HG03442 (cell line): Measurements from ENCODE around the gene GIT1.
A peak's percentile ranks its signal among the peaks of the same experiment; 100 is the strongest.

Experiments used
- ATAC-seq: cut with Tn5 transposase; IDR thresholded peaks from one replicate; pipeline ENCODE4 v1.9.1; 2021; ENCODE audit warnings: mild to moderate bottlenecking, moderate library complexity; ENCODE audit not compliant: unreplicated experiment

The GIT1 gene

DNA sequence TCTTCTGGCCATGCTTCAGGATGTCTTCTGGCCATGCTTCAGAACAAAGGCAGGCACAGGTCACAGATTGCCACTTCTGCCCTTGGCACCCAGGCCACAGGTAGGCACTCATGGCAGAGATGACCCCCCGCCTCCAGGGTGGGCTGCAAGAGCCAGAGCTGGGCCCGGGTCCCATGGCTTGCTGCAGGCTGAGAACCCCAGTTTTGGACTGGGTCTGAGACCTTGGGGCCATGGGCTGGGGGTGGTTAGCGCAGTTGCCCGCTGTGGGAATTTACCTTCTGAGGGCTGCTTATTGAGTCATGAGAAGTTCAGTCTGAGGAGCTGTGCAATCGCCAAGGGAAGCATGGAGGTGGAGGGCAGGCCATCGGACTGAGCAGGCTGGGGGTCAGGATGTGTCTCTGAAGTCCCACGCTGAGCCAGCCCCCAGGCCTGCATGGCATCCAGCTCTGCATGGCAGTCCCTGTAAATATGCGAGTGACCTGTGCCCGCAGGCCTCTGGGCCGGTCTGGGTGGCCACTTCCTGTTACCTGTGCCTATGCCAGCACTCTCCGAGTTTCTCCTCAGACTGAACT lies 5.2 kb upstream of the GIT1 start:
- no peak for ATAC-seq

DNA sequence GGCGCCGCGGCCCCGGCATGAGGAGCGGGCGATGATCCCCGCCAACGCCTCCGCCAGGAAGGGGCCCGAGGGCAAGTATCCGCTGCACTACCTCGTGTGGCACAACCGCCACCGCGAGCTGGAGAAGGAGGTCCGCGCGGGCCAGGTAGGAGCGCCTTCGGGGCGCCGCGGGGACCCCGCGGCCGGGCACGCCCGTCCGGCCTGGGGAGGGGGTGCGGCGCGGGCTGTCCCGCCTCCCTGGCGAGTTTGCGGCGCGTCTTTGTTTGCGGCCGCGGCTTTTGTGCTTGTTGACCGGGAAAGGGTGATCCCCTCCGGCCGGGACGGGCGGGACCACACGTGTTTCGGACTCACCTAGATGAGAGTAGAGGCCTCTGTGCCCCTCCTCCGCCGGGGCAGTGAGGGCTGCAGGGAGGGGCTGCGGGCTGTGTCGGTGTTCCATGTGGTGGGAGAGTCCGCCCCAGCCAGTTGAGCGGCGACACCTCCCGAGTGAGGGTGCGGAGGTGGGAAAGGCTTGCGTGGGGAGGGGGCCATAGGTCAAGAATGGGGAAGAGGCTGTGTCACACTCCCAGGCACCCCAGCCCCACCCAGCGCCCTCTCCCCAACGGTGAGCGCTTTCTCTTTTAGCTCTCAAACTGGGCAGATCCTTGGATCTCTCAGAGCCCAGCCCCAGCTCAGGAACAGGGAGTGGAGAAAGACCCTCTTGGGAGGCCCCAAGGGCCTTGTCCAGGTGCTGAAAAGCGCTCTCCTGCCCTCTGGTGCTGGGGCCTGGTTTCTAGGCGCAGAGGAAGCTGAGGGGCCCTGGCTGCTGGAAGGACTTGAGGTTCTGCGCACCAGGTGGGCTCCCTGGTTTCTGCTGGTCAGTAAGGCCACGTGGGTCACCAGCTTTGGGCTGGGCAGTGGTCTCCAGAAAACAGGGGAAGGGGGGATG lies 4.4 kb upstream of the GIT1 start:
- ATAC-seq, result no peak

DNA sequence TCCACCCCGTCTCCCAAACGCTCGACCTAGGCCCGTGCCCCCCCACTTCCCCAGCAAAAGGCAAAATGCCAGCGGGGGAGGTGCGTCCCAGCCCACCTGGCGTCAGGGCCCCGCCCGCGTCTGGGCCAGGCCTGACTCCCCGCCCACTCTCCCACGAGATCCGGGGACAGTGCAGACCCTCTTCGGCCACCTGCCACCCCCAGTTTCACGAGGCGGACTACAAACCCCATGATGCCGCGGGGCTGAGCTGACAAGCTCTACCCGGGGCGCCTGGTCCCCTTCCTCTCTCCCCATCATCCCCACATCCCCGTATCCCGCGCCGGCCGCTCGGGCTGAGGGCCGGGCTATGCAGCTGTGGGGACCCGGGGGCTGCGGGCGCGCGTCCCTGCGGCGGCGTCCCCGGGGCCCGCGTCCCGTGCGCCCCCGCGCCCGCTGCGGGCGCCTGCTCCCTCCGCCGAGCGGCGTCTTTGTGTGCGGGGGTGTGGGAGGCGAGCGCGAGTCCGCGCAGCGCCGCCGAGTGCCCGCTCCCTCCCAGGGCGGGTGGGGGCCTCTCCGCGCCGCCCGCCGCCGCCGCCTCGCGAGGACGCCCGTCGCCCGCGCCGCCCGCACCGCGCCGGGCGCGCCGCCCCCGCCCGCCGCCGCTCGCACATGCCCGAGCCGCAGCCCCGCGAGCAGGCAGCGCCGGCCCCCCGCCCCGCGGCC lies 3.6 kb upstream of the GIT1 start, which contains the start of gene ANKRD13B:
TSS of gene ANKRD13B (plus strand) at position 283 of the 702 bp plus-strand sequence. CDS start 490 bp downstream, outside the sequence.
- no peak for ATAC-seq

DNA sequence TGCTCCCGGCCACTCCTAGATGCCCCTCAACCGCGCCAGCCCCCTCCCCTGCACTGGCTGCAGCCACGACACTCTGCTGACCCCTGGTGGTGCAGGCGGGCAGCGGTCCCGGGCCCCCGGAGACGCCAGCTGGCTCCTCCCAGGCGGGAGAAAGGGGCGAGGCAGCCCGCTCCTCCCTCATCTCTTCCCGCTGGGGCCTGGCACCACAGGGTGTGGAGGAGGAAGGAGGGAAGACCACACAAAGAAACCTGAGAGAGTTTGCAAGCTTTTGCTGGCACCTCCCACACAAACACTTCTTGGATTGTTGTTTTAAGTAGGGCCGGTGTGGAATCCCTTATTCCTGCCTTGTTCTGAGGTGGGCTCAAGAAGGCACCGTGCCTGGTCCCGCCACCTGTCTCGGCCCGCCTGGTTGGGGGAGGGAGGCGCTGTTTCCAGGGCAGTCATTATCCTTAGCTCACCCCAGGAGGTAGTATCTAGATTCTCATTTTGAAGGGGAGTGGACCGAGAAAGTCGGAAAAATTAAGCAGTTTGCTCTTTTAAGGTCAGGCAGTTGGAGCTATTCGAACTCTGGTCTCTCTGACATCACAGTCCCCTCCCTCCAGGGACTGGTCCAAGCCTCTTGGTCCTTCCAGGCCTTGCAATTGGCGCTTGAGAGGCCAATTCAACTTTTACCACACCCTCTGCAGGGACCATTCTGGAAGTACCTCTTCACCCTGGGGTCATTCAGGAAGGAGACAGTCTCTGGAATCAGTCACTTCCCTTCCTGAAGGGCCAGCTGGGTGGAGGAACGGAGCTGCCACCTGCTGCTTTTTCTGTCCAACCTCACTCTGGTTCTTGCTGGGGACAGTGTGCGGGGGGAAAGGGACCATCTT lies 2.5 kb upstream of the GIT1 start:
- no peak for ATAC-seq

DNA sequence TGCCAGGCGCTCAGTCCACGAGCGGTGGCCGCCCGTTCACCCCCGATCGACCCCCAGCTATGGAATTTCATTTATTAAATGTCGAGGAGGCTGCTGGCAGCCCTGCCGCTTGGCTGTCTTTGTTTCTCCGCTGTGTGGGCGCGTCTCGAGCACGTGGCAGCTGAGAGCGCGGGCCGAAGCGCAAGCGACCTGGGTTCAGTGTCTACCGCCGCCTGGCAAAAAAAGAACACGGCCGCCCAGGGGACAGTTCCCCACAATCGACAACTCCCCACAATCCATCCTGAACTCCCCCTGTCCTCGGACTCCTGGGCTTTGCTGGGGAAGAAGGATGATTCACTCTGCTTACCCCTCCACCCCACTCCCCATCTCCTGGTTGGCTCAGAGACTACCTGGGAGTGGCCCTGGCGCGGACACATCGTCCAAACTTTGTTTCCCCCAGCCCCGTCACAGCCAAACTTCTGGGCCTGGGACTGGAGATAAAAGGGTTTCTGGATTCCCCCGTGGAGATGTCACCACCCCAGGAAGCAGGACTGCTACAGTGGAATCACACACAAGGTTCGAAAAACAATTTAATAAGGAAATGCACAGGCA lies 1.8 kb upstream of the GIT1 start:
- ATAC-seq, result no peak

DNA sequence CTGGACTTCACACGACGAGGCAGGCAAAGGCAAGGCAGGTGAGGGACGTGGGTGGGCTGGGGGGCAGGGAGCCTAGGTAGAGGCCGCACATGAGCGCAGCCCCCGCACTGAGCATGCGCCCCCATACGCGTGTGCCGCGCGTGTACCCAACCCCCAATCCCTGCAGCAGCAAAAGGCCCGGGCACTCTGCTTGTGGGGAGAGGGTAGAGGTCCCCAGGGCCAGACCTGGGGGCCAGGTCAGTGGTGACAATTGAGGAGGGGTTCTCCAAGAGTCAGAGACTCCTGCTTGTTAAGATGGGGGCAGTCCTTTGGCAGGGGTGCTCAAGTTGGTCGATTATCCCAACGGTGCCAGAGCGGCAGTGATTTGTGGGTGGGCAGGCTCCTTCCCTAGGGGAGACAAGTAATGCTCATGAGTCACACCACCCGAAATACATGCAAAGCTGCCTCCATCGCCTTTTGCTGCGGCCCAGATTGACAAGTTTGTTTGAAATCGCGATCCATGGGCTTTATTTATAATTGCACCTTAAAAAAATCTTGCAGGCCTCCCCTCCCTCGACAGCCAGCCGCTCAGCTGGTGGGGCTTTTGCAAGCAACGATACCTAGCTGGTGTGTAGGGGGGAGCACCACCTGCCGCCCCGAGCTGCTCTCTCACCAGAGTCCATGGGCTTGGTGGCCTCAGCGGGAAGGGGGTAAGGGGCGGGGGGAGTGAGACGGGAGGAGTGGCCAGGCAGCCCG lies 1.1 kb upstream of the GIT1 start:
- no peak for ATAC-seq

DNA sequence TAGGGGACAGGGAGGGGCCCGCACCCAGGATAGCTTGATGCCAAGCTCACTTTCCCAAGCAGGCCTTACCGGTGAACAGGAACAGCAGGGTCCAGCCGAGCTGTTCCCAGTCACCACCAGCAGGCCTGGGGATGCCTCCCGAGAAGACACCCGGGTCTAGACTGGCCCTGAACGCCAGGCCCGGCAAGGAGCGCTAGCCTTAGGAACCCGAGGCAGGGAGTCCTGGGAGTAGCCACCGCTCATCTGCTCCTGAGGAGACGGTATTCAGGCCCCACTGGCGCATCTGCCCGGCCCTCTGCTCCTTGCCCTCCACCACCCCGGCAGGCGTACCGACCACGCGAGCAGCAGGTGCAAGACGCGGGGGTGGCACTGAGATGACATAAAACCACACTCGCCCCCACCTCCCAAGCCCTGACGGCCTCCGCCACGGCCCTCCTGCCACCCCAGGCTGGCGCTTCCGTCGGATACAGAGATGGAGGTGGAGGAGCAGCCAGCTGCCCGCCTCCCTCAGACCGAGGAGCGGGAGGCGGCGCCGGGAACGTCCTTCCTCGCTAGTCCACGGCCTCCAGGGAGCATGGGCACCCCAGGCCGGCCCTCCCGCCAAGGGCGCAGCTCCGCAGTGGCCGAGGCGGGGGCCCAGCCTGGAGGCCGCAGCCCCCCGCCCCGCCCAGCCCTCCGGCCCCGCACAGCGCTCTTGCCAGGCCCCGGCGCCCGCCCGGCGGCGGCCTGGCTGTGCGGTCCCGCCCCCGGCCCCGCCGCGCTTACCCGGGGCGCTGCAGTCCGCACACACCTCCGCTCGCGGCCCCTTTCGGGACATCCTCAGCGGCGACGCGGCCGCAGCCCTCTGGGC lies 661 bp downstream of the GIT1 start:
- ATAC-seq, result peak; percentile 6

DNA sequence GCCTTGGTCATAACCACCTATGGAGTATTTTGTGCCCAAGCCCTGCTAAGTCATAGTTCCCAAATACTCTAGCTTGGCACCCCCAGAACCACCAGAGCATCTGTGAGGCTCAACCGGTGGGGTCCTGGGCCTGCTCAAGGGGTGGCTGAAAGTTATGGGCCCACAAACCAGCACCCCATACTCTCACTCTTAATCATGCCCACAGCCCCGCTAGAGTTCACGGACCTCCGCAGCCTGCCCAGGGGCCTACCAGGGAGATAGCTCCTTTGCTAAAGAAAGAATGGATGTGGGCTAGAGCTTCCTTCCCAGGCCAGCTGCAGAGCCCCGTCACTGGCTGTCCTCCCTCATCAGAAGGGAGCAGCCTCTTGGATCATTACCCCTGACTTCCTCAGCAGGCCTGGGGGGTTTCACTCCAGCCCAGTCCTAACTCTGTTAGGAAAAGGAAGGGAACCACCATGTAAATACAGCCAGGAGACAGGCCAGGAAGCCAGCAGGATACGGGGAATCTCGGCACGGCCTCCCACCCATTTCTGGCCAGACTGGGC lies 1.4 kb downstream of the GIT1 start:
- ATAC-seq, result no peak

DNA sequence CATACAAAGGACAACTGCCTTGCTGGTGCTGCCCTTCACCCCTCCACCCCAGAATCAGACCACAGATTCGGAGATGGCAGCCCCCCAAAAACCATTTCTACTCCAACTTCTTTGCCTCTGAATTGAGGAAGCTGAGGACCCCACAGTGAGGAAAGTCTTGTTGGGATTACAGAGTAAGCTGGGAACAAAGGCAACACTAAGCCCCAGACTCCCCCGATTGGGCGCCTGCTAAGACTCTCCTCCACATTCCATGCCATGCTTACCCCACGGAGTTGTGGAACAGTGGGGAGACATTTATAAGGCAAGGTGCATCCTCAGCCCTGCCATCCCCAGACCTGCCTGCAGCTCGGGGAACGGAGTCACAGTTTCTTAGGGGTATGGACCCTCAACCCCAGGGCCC lies 1.9 kb downstream of the GIT1 start:
- ATAC-seq, result no peak

DNA sequence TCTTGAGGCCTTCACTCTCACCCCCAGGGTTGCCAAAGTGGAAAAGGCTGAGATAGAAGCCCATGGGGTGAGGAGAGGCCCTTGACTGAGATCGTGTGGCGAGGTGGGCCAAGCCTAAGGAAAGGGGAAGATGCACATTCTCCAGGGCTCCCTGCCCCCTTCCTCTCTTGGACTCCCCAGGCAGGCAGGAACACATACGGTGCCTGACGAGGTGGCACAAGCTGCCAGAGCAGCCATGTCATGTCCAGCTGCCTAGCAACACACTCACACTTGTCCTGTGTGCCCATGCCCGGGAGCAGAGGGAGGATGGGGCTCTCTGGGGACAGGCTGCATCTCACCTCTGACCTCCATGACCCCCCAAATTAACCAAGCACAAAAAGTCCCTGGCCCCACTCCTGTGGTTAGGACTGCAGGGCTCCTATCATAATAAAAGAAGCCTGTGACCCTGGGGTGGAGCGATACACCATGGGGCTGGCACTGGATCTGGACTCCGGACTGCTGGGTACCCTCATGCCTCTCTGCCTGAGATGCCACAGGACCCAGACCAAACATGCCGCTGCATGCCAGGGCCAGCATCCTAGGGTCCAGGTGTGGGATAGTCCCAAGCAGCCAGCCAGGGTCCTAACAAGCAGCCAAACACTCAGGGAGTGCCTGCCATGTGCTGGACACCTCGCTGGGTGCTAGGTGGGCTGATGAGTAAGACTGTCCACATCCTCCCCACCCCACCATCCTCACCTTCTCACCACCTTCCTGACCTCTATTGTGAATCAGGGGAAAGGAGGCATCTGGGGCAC lies 2.6 kb downstream of the GIT1 start:
- ATAC-seq, result no peak

DNA sequence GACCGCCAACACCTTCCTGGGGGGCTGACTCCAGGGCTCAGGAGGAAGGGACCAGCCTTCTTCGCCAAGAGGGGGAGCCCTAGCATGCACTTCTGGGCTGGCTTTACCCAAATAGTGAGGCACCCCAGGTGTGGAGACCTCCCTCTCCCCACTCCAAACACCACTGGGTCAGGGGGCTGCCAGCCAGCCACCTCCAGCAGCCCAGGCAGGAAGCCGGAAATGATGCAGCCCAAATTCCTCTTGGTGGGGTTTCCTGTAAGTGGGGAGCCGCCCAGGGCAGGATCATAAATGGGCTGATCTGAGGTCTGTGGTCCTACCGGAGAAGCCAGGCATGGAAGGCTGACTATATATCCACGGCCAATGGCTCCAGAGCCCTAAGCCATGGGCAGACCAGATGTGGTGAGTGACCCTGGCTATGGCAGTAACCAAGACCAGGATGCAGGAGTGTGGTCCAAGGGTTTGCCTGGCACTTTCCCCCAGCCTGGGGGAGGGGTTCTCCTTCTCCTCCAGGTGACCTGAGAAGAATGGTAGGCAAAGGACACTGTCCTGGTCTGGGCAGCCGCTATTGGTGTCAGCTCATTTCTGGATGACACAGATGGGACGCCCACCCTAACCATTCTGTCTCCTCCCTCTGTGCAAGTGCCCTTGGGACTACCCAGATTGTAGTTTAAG lies 4.2 kb downstream of the GIT1 start:
- no peak for ATAC-seq

DNA sequence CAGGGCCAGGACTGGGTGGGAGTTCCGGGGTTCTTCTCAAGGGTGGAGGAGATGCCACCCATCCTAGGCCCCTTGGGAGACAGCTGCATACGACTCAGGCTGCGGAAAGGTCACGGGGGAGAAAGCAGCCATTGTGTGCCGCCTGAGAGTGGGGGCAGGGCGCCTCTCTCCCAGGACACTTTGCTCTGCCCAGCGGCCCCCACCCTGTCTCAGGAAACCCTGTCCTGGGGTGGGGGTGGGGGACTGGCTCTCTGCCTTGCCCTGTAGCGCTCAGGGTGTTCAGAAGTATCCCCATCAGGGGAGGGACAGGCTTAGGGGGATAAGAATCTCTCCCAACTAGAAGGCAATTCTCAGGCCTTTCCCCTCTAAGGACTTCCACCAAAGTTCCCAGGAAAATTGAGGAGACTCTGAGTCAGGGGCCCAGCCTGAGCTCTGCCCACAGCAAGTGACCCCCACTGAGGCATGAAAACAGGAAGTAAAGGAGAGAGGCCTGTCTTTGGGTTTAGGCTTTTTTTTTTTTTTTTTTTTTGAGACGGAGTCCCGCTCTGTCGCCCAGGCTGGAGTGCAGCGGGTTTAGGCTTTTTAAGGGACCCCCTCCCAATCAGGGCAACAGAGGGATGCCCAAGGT lies 4.9 kb downstream of the GIT1 start:
- no peak for ATAC-seq

DNA sequence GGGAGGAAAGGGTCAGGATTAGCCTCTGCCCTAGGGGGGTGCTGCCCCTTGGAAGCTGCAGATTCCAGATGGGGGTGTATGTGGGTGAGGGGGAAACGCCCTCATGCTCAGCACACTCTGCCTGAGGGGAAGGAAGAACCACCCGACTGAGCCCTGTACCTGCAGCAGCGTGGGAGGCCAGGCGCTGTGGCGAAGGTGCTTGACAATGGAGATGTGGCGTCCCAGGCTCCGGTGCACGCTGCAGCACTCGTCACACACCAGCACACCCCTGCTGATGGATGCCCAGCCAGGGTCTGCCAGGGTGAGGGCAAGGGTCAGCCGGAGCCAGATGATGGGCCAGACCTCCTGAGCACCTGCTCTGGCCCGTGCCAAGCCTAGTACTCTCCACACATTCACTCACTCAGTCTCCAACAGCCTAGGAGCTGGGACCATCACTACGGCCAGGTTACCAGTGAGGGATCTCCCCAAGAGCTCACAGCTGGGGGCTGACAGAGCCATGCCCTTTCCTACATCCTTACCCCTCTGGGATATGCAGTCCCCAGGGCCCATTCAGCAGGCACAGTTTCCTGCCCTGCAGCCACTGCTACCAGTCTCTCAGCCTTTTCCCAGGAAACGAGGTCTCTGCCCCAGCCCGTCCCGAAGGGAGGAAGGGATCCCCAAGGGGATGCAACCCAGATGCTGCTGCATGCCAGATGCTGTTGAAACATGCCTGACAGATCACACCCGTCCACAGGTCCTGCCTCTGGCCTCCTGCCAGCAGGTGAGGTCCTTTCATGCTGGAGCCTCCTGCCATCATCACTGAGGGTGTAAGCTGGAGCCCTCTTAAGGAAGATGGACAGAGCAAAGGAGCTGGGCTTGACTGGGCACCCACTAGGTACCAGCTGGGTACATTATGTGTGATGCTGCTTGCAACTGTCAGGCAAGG lies 5.9 kb downstream of the GIT1 start:
- ATAC-seq, result no peak

DNA sequence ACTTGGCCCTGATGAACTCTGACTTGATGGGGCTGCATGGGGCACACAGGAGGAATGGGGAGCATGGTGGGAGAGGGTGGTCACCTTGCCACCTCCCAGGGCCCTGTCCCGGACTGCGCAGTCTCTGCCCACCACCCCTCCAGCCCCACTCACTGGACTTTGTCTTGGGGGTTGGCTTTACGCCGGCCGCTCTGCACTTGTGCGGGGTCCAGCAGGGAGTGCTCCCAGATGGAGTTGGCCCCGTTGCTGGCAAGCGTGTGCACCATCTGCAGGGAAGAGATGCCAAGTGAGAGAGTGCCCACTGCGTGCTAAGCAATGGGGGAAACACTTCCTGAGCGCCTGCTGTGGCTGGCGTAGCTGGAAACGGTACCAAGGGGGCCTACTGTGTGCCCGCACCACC lies 6.7 kb downstream of the GIT1 start:
- ATAC-seq, result no peak

DNA sequence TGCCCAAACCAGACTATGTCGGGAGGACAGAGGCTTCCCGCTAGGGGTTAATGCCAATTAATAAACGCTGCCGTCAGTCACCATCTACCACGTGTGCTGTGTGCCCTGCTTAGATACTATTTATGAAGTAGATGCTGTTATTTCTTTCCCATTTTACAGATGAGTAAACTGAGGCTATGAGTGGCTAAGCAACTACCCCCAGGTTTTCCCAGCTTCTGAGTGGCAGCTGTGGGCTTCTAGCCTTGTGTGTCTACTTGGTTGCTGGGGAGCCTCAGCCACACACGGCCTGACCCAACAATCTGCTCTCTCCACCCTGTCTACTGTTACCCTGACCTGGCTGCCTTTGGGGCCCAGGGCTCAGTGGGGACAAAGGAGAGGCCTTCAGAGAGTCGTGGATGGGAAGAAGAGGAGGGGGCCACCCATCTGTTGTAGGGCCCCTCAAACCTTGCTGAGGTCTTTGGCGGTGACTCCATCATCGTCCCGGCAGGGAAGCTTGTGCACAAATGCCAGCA lies 7.1 kb downstream of the GIT1 start:
- ATAC-seq, result no peak
